IMR-90 (cell line): ENCODE data around the gene SLC35D1. TPM values are rescaled to one million over a fixed set of nuclear protein-coding genes. Genes with fewer than 3 reads are reported as not detected.
"Not testable (repeated sequence)": the region's sequence is repeated elsewhere in the genome, so short reads cannot be mapped to it uniquely, and the experiment has no call there.

Source experiments
- ATAC-seq: fragments of 200-7000 bp; cut with Tn5 transposase; 2 replicates; pipeline ENCODE4 v1.9.1; 2020; ENCODE audit warnings: low read depth, mild to moderate bottlenecking, moderate library complexity
- BruUV-seq: library from RNA; stranded (reverse); fragments of 400-500 nt; replicated peaks from 2 replicates; lab custom pipeline; 2021; lab: Mats Ljungman, UMichigan
- CTCF ChIA-PET: fragments of 300-600 bp; formaldehyde crosslinking; extraction: SDS; loops from one replicate; lab custom pipeline; 2021; ENCODE audit warnings: antibody characterized with exemption; lab: Yijun Ruan, JAX
- POLR2A ChIA-PET: fragments of 300-600 bp; sonication (Branson Sonifier 250); formaldehyde crosslinking; loops from one replicate; lab custom pipeline; 2022; ENCODE audit warnings: antibody characterized with exemption; ENCODE audit not compliant: unreplicated experiment; lab: Charles Lee
- DNase-seq: peaks from one replicate; pipeline ENCODE4 v3.0.0; 2013
- H2AFZ ChIP-seq: replicated peaks from 2 replicates; pipeline ENCODE3; 2013; ENCODE audit warnings: low read length, mild to moderate bottlenecking; ENCODE audit not compliant: poor library complexity
- H2AK5ac ChIP-seq: 2 replicates; pipeline ENCODE4 v1.6.1; 2013; ENCODE audit warnings: low read depth, low read length, inconsistent platforms
- H2AK9ac ChIP-seq: replicated peaks from 2 replicates; pipeline ENCODE3; 2013; ENCODE audit warnings: mild to moderate bottlenecking, low read depth, low read length, moderate library complexity; ENCODE audit not compliant: poor library complexity
- H2BK120ac ChIP-seq: 2 replicates; pipeline ENCODE4 v1.6.1; 2013; ENCODE audit warnings: low read depth, low read length, inconsistent platforms
- H2BK15ac ChIP-seq: 3 replicates; pipeline ENCODE4 v1.6.1; 2013; ENCODE audit warnings: low read depth, low read length, inconsistent platforms
- H2BK20ac ChIP-seq: 2 replicates; pipeline ENCODE4 v1.6.1; 2013; ENCODE audit warnings: low read depth, mild to moderate bottlenecking, inconsistent platforms, low read length, moderate library complexity
- H2BK5ac ChIP-seq: 2 replicates; pipeline ENCODE4 v1.6.1; 2013; ENCODE audit warnings: mild to moderate bottlenecking, low read depth, low read length, inconsistent platforms; ENCODE audit not compliant: poor library complexity, severe bottlenecking
- H3K14ac ChIP-seq: replicated peaks from 2 replicates; pipeline ENCODE4 v1.6.1; 2013; ENCODE audit warnings: low read depth, low read length, inconsistent platforms
- H3K18ac ChIP-seq: 2 replicates; pipeline ENCODE4 v1.6.1; 2013; ENCODE audit warnings: low read depth, low read length, control low read depth
- H3K23ac ChIP-seq: 2 replicates; pipeline ENCODE4 v1.6.1; 2013; ENCODE audit warnings: low read depth, low read length, inconsistent platforms
- H3K27ac ChIP-seq: 2 replicates; pipeline ENCODE4 v1.5.1; 2013; ENCODE audit warnings: mild to moderate bottlenecking, control low read depth, low read length; ENCODE audit not compliant: insufficient read depth
- H3K27me3 ChIP-seq: 2 replicates; pipeline ENCODE4 v1.6.1; 2013; ENCODE audit warnings: low read length; ENCODE audit not compliant: control insufficient read depth, insufficient read depth
- H3K36me3 ChIP-seq: 2 replicates; pipeline ENCODE4 v1.6.1; 2013; ENCODE audit warnings: low read length, mixed read lengths; ENCODE audit not compliant: control insufficient read depth, insufficient read depth
- H3K4ac ChIP-seq: 2 replicates; pipeline ENCODE4 v1.6.1; 2013; ENCODE audit warnings: low read depth, low read length, inconsistent platforms
- H3K4me1 ChIP-seq: 2 replicates; pipeline ENCODE4 v1.6.1; 2013; ENCODE audit warnings: low read length, mixed read lengths; ENCODE audit not compliant: control insufficient read depth, insufficient read depth
- H3K4me2 ChIP-seq: 2 replicates; pipeline ENCODE4 v1.6.1; 2013; ENCODE audit warnings: low read depth, mild to moderate bottlenecking, control low read depth, low read length, moderate library complexity
- H3K4me3 ChIP-seq: 2 replicates; pipeline ENCODE4 v1.5.1; 2013; ENCODE audit warnings: low read depth, mild to moderate bottlenecking, control low read depth, low read length, moderate library complexity; ENCODE audit not compliant: insufficient read depth
- H3K56ac ChIP-seq: 2 replicates; pipeline ENCODE4 v1.6.1; 2013; ENCODE audit warnings: low read length, inconsistent platforms; ENCODE audit not compliant: insufficient read depth; ENCODE audit errors: extremely low read depth
- H3K79me1 ChIP-seq, 2 experiments: 2 replicates each; pipeline ENCODE4 v1.6.1; 2013; ENCODE audit warnings: low read length in 2 of 2, inconsistent platforms in 1 of 2, low read depth in 1 of 2
- H3K9ac ChIP-seq: 2 replicates; pipeline ENCODE4 v1.6.1; 2013; ENCODE audit warnings: low read depth, low read length, control low read depth
- H3K9me1 ChIP-seq: 2 replicates; pipeline ENCODE4 v1.6.1; 2013; ENCODE audit warnings: low read length, inconsistent platforms; ENCODE audit not compliant: insufficient read depth
- H3K9me3 ChIP-seq: 2 replicates; pipeline ENCODE4 v1.6.1; 2013; ENCODE audit warnings: low read length; ENCODE audit not compliant: control insufficient read depth, insufficient read depth
- H4K20me1 ChIP-seq: 2 replicates; pipeline ENCODE4 v1.6.1; 2013; ENCODE audit warnings: low read length, inconsistent platforms; ENCODE audit not compliant: insufficient read depth
- H4K5ac ChIP-seq: 2 replicates; pipeline ENCODE4 v1.6.1; 2013; ENCODE audit warnings: mild to moderate bottlenecking, low read depth, low read length, control low read depth
- H4K8ac ChIP-seq, 2 experiments: 2 replicates each; pipeline ENCODE4 v1.6.1; 2013; ENCODE audit warnings: low read depth in 2 of 2, low read length in 2 of 2, control low read depth in 1 of 2, inconsistent platforms in 1 of 2
- H4K91ac ChIP-seq: 2 replicates; pipeline ENCODE4 v1.6.1; 2013; ENCODE audit warnings: low read depth, low read length, inconsistent platforms; ENCODE audit not compliant: insufficient read depth
- WGBS, 2 experiments: methylation state at CpG; one replicate each; pipeline versions ENCODE4 v1.1.5 to v1.1.7; 2013; ENCODE audit warnings: missing lambda C conversion rate in 2 of 2; ENCODE audit not compliant: insufficient read length in 1 of 2; ENCODE audit errors: extremely low coverage in 2 of 2; 5-methylcytosine and 5-hydroxymethylcytosine counted together
- dilution Hi-C: fragments of 300-500 bp; cut with HindIII; formaldehyde crosslinking; loops from one replicate; pipeline ENCODE4 v1.14.3; 2018; ENCODE audit warnings: low sequenced_read_pairs; ENCODE audit not compliant: unreplicated experiment
- in situ Hi-C: fragments of 300-500 bp; cut with MboI; formaldehyde crosslinking; loops from 3 replicates; pipeline ENCODE4 v1.14.3; 2019; ENCODE audit warnings: low sequenced_read_pairs, inconsistent platforms, mixed read lengths
- intact Hi-C: fragments of 100-400 bp; cut with micrococcal nuclease; formaldehyde crosslinking; loops from 2 replicates; pipeline ENCODE4 v1.10.0; 2022
- polyA plus RNA-seq, 3 experiments: library from polyadenylated mRNA; depleted of rRNA; stranded (reverse); fragments of >200 nt; gene quantifications; 2 replicates each; pipeline ENCODE4 v1.2.3, GENCODE V29; 2012; ENCODE audit warnings: low replicate concordance in 1 of 3
- total RNA-seq: library from RNA; depleted of rRNA; stranded (reverse); fragments of >200 nt; gene quantifications from 2 replicates; pipeline ENCODE4 v1.2.3, GENCODE V29; 2012

The SLC35D1 gene
- total and polyA plus RNA-seq, 2 of the 4 experiments (the other 2 are of a cell fraction) = 7.2 to 16.3 TPM

- H3K9me1 ChIP-seq, H2AK9ac ChIP-seq, H3K4me3 ChIP-seq, H3K14ac ChIP-seq, H4K20me1 ChIP-seq, H4K5ac ChIP-seq, H2AFZ ChIP-seq, in situ Hi-C loops, H3K9me3 ChIP-seq, dilution Hi-C loops, DNase-seq, H3K23ac ChIP-seq, H2BK20ac ChIP-seq, H3K4ac ChIP-seq, BruUV-seq, H2BK15ac ChIP-seq, H3K18ac ChIP-seq, H2BK120ac ChIP-seq, H3K56ac ChIP-seq, H3K9ac ChIP-seq, H2BK5ac ChIP-seq, H3K27ac ChIP-seq, POLR2A ChIA-PET, H4K91ac ChIP-seq, H2AK5ac ChIP-seq, ATAC-seq, H3K4me2 ChIP-seq, H3K27me3 ChIP-seq, CTCF ChIA-PET, H3K4me1 ChIP-seq, H4K8ac ChIP-seq: not testable (repeated sequence)
- H3K36me3 ChIP-seq = peaks cover 30% of the 10 kb centered on the region
- WGBS, 2 experiments = no CpG with 5 or more reads among the region's 7 CpGs
- intact Hi-C loops = loop anchor here (5.0 kb wide), 1 partner anchor 34 kb away; no protein-coding TSS in a partner anchor
- H3K79me1 ChIP-seq = peaks cover 3 to 14% of the 10 kb centered on the region in 2 experiments; a peak in 3 of 4 replicates
Observed at GRCh38 chr1:66966188-66966873, 87.6 kb downstream of the SLC35D1 start.
